Eye (tissue), 1 donor: ENCODE data around the gene ARAP2.

Experiments used
- DNase-seq: peaks from one replicate; pipeline ENCODE4 v3.0.0-alpha.2; 2015

Gene ARAP2

GRCh38 chr4:36099509-36099908 is 144.8 kb downstream of the ARAP2 start:
- DNase-seq: no peak

GRCh38 chr4:36094995-36095394 is 149.3 kb downstream of the ARAP2 start:
- no peak for DNase-seq

- DNase-seq: no peak
Observed at GRCh38 chr4:36091997-36092396, 152.3 kb downstream of the ARAP2 start.

- peak; percentile 43 for DNase-seq
Observed at GRCh38 chr4:36088542-36088941, 155.8 kb downstream of the ARAP2 start.

- no peak for DNase-seq
Observed at GRCh38 chr4:36086261-36086786, 158.0 kb downstream of the ARAP2 start.

GRCh38 chr4:36082817-36083216 is 161.5 kb downstream of the ARAP2 start:
- no peak for DNase-seq

- DNase-seq: no peak
Observed at GRCh38 chr4:36081185-36081584, 163.1 kb downstream of the ARAP2 start.

GRCh38 chr4:36079666-36080065 is 164.6 kb downstream of the ARAP2 start:
- no peak for DNase-seq

- DNase-seq: no peak
Observed at GRCh38 chr4:36078319-36078718, 166.0 kb downstream of the ARAP2 start.

GRCh38 chr4:36072529-36072928 is 171.8 kb downstream of the ARAP2 start:
- DNase-seq: no peak

- DNase-seq: no peak
Observed at GRCh38 chr4:36067116-36067515, 177.2 kb downstream of the ARAP2 start.

- no peak for DNase-seq
Observed at GRCh38 chr4:36065274-36065871, 178.9 kb downstream of the ARAP2 start.

GRCh38 chr4:36064117-36064516 is 180.2 kb downstream of the ARAP2 start:
- no peak for DNase-seq

GRCh38 chr4:36056136-36056535 is 188.2 kb downstream of the ARAP2 start:
- DNase-seq: no peak

GRCh38 chr4:36054694-36055422 is 189.5 kb downstream of the ARAP2 start:
- peak; percentile 45 for DNase-seq

GRCh38 chr4:36053930-36054329 is 190.4 kb downstream of the ARAP2 start:
- DNase-seq: no peak

- no peak for DNase-seq
Observed at GRCh38 chr4:36051634-36052033, 192.7 kb downstream of the ARAP2 start.

- no peak for DNase-seq
Observed at GRCh38 chr4:36046026-36046425, 198.3 kb downstream of the ARAP2 start.

- DNase-seq: no peak
Observed at GRCh38 chr4:36043901-36044300, 200.4 kb downstream of the ARAP2 start.

GRCh38 chr4:36043241-36043640 is 201.1 kb downstream of the ARAP2 start:
- DNase-seq: no peak

- no peak for DNase-seq
Observed at GRCh38 chr4:36042122-36042970, 202.0 kb downstream of the ARAP2 start.

- no peak for DNase-seq
Observed at GRCh38 chr4:36041340-36041739, 203.0 kb downstream of the ARAP2 start.

GRCh38 chr4:36039026-36039425 is 205.3 kb downstream of the ARAP2 start:
- DNase-seq: no peak

- no peak for DNase-seq
Observed at GRCh38 chr4:36038491-36038890, 205.8 kb downstream of the ARAP2 start.
